ENCODE results near the gene UGT1A4. TPM values are rescaled to one million over a fixed set of nuclear protein-coding genes. Genes with fewer than 3 reads are reported as not detected.

Gene UGT1A4
- 0.28 TPM in 1 of 2 replicates, not detected in the other for total RNA-seq

GRCh38 chr2:233718552-233718951 lies at the start of gene UGT1A4:
TSS of gene UGT1A4 (plus strand) at chr2:233718736. CDS start at chr2:233718821, 85 bp downstream.

GRCh38 chr2:233671290-233672161 lies 47.0 kb upstream of the UGT1A4 start, which contains the start of gene UGT1A9:
TSS of gene UGT1A9 (plus strand) at chr2:233671898. CDS start at chr2:233671935, 37 bp downstream.

GRCh38 chr2:233681521-233682099 lies 36.9 kb upstream of the UGT1A4 start, which contains the start of gene UGT1A7:
TSS of gene UGT1A7 (plus strand) at chr2:233681901. CDS start at chr2:233681938, 37 bp downstream.

GRCh38 chr2:233692648-233693047 lies 25.9 kb upstream of the UGT1A4 start, which contains the start of gene UGT1A6:
TSS of gene UGT1A6 (plus strand) at chr2:233692890. CDS start at chr2:233693005, 115 bp downstream.

GRCh38 chr2:233712611-233713261 lies 5.8 kb upstream of the UGT1A4 start, which contains the start of gene UGT1A5:
TSS of gene UGT1A5 (plus strand) at chr2:233712907. CDS start at chr2:233712992, 85 bp downstream.

GRCh38 chr2:233728723-233729301 lies 10.3 kb downstream of the UGT1A4 start, which contains the start of gene UGT1A3:
TSS of gene UGT1A3 (plus strand) at chr2:233729042. CDS start at chr2:233729127, 85 bp downstream.

GRCh38 chr2:233760043-233760442 lies 41.5 kb downstream of the UGT1A4 start, which contains the start of gene UGT1A1:
TSS of gene UGT1A1 (plus strand) at chr2:233760270. CDS start at chr2:233760288, 18 bp downstream.

GRCh38 chr2:233778030-233778429 lies 59.5 kb downstream of the UGT1A4 start, which contains the start of gene MROH2A:
TSS of gene MROH2A (plus strand) at chr2:233778330. CDS start at chr2:233779359, 1,029 bp downstream.

Other genes starting within 250 kb of the UGT1A4 start
- gene USP40, start 152.0 kb upstream of the UGT1A4 start, total RNA-seq: 28.6 and 29.3 TPM in 2 replicates
- not detected in 2 replicates for gene UGT1A8, start 101.1 kb upstream of the UGT1A4 start, total RNA-seq
- not detected in 2 replicates for gene UGT1A10, start 82.3 kb upstream of the UGT1A4 start, total RNA-seq
- under 0.01 TPM in 2 replicates for gene UGT1A9, start 46.8 kb upstream of the UGT1A4 start, total RNA-seq
- not detected in 2 replicates for gene UGT1A7, start 36.8 kb upstream of the UGT1A4 start, total RNA-seq
- 0.58 and 1.4 TPM in 2 replicates for gene UGT1A6, start 25.8 kb upstream of the UGT1A4 start, total RNA-seq
- gene UGT1A5, start 5.8 kb upstream of the UGT1A4 start, total RNA-seq: not detected in 2 replicates
- not detected in 2 replicates for gene UGT1A3, start 10.3 kb downstream of the UGT1A4 start, total RNA-seq
- gene UGT1A1, start 41.5 kb downstream of the UGT1A4 start, total RNA-seq: not detected in 2 replicates
- not detected in 2 replicates for gene MROH2A, start 59.6 kb downstream of the UGT1A4 start, total RNA-seq
- 4.2 and 43.1 TPM in 2 replicates for gene HJURP, start 135.8 kb downstream of the UGT1A4 start, total RNA-seq
- gene TRPM8, start 198.6 kb downstream of the UGT1A4 start, total RNA-seq: under 0.01 and 0.28 TPM in 2 replicates

Data from regular cardiac myocyte (primary cell).